Ishikawa (cell line): ENCODE measurements around the gene TCEAL1.

ENCODE experiments used
- CEBPB ChIP-seq: IDR thresholded peaks from 2 replicates; pipeline ENCODE4 v1.6.1; 2012
- CREB1 ChIP-seq: IDR thresholded peaks from 2 replicates; pipeline ENCODE4 v1.6.1; 2012; ENCODE audit warnings: low read depth
- EGR1 ChIP-seq: IDR thresholded peaks from 2 replicates; pipeline ENCODE4 v1.6.1; 2012
- EP300 ChIP-seq: IDR thresholded peaks from 2 replicates; pipeline ENCODE4 v1.6.1; 2012; ENCODE audit warnings: borderline replicate concordance
- FOXM1 ChIP-seq: IDR thresholded peaks from 2 replicates; pipeline ENCODE4 v1.6.1; 2012; ENCODE audit warnings: low read depth, borderline replicate concordance
- NFIC ChIP-seq: IDR thresholded peaks from 2 replicates; pipeline ENCODE4 v1.6.1; 2012
- RAD21 ChIP-seq: IDR thresholded peaks from 2 replicates; pipeline ENCODE4 v1.6.1; 2012; ENCODE audit warnings: low read depth
- TAF1 ChIP-seq: IDR thresholded peaks from 2 replicates; pipeline ENCODE4 v1.6.1; 2012; ENCODE audit warnings: low read depth, mild to moderate bottlenecking
- TCF12 ChIP-seq: IDR thresholded peaks from 2 replicates; pipeline ENCODE4 v1.6.1; 2012; ENCODE audit warnings: low read depth
- TEAD4 ChIP-seq: IDR thresholded peaks from 2 replicates; pipeline ENCODE4 v1.6.1; 2012
- YY1 ChIP-seq: IDR thresholded peaks from 2 replicates; pipeline ENCODE4 v1.6.1; 2012; ENCODE audit warnings: low read depth
- ZBTB7A ChIP-seq: IDR thresholded peaks from 2 replicates; pipeline ENCODE4 v1.6.1; 2012; ENCODE audit warnings: low read depth
- TF ChIP-seq, protein P1 (sequence below): IDR thresholded peaks from 2 replicates; pipeline ENCODE4 v1.6.1; 2012
- TF ChIP-seq, protein P2 (sequence below): IDR thresholded peaks from 2 replicates; pipeline ENCODE4 v1.6.1; 2012; ENCODE audit warnings: low read depth, mild to moderate bottlenecking
- TF ChIP-seq, protein P3 (sequence below): IDR thresholded peaks from 2 replicates; pipeline ENCODE4 v1.6.1; 2012

Gene TCEAL1

DNA sequence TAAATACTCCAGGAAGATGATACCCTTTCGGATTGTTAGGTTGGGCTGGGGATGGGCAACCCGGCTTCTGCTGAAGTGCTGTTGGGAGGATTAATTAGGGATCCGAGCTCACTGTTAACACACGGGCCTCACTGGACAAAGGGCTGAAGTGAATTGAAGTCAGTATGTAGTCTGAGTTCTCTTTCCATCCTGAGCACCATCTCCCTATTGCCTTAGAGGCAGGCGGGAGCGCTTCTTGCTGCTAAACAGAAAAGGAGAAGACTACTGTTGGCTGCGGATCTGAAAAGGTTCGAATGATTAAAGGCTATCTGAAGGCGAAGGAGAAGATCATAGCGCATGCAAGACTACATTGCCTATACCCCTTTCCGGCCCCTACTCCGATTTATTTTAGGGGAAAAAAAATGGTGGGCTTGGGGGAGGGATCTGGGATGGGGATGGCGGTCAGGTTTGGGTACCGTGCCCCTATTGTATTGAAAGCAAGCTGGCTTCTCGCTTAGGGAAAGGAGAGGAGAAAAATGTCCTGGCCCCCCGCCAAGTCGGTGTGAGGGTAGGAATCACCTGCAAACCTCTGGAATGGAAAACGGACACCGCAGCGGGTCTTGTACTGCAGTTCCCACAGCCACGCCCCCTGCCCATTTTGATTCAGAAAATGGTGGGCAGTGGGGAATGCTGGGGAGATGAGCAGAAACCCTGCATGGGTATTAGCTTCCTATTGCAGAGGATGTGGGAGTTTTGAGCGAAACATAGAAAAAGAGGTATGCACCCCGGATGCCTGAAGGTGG is 35.4 kb downstream of the TCEAL1 start:
- TF ChIP-seq FOXM1 (no peak), ZBTB7A (no peak), TAF1 (no peak), RAD21 (no peak), CEBPB (no peak), EP300 (no peak), TCF12 (no peak), TEAD4 (no peak), NFIC (no peak), CREB1 (no peak), EGR1 (no peak)
- TF ChIP-seq, protein P1, sequence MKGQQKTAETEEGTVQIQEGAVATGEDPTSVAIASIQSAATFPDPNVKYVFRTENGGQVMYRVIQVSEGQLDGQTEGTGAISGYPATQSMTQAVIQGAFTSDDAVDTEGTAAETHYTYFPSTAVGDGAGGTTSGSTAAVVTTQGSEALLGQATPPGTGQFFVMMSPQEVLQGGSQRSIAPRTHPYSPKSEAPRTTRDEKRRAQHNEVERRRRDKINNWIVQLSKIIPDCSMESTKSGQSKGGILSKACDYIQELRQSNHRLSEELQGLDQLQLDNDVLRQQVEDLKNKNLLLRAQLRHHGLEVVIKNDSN: no peak
- TF ChIP-seq, protein P2, sequence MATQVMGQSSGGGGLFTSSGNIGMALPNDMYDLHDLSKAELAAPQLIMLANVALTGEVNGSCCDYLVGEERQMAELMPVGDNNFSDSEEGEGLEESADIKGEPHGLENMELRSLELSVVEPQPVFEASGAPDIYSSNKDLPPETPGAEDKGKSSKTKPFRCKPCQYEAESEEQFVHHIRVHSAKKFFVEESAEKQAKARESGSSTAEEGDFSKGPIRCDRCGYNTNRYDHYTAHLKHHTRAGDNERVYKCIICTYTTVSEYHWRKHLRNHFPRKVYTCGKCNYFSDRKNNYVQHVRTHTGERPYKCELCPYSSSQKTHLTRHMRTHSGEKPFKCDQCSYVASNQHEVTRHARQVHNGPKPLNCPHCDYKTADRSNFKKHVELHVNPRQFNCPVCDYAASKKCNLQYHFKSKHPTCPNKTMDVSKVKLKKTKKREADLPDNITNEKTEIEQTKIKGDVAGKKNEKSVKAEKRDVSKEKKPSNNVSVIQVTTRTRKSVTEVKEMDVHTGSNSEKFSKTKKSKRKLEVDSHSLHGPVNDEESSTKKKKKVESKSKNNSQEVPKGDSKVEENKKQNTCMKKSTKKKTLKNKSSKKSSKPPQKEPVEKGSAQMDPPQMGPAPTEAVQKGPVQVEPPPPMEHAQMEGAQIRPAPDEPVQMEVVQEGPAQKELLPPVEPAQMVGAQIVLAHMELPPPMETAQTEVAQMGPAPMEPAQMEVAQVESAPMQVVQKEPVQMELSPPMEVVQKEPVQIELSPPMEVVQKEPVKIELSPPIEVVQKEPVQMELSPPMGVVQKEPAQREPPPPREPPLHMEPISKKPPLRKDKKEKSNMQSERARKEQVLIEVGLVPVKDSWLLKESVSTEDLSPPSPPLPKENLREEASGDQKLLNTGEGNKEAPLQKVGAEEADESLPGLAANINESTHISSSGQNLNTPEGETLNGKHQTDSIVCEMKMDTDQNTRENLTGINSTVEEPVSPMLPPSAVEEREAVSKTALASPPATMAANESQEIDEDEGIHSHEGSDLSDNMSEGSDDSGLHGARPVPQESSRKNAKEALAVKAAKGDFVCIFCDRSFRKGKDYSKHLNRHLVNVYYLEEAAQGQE: no peak
- TF ChIP-seq, protein P3, sequence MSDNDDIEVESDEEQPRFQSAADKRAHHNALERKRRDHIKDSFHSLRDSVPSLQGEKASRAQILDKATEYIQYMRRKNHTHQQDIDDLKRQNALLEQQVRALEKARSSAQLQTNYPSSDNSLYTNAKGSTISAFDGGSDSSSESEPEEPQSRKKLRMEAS: no peak

DNA sequence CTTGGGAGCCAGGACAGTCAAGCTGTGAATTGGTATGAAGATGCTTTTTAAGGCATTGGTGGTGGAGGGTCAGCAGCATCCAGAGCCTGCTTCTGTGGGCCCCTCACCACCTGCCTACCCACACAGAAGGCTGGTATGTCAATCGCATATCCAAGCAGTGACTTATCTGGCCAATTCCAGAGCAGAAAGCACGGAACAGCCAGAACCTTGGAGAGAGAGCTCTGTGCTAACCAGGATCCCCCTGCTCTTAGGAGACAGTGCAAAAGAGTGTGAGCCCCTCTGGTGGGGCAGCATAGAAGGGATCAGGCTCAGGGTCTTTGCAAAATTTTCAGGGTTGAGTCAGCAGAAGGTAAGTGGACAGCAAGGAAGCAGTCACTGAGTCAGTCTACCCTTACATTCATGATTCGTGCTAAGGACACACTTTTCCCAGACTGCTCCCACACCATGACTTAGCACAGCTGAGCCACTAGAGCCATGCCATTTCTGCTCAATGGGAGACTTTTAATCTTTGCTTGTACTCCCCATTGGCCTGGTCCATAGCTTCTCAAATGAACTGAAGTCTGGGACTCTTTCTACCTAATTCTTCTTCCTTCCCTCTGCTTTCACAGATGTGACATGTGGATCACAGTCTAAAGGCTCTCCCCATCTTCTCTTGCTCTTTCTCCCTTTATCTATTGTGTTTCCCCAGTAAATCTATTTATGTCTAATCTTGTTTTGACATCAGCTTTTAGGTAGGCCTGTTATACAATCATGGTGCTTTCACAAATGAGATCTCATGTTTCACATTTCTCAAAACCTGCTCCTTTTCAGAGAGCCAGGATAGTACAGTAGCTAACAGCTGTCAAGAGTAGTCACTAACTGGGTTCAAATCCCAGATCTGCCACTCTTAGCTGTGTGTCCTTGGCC is 37.7 kb downstream of the TCEAL1 start:
- no peak for TF ChIP-seq RAD21
- no peak for TF ChIP-seq YY1
- TF ChIP-seq TAF1: no peak
- TF ChIP-seq, protein P1: no peak
- TF ChIP-seq NFIC: no peak
- no peak for TF ChIP-seq FOXM1
- no peak for TF ChIP-seq EGR1
- TF ChIP-seq, protein P2: no peak
- no peak for TF ChIP-seq ZBTB7A
- TF ChIP-seq CREB1: no peak
- TF ChIP-seq, protein P3: no peak

DNA sequence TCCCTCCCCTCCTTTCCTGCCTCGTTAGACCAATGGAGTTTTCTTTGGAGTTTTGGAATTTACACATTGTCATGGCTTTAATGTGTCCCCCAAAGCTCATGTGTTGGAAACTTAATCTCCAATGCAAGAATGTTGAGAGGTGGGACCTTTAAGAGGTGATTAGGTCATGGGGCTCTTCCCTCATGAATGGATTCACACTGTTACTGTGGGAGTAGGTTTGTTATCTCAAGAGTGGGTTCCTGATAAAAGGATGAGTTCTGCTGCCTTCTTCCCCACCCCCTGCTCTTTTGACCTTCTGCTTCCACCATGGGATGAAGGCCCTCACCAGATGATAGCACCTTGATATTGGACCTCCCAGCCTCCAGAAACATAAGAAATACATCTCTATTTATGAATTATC is 41.0 kb downstream of the TCEAL1 start:
- no peak for TF ChIP-seq RAD21
- TF ChIP-seq, protein P1: no peak

DNA sequence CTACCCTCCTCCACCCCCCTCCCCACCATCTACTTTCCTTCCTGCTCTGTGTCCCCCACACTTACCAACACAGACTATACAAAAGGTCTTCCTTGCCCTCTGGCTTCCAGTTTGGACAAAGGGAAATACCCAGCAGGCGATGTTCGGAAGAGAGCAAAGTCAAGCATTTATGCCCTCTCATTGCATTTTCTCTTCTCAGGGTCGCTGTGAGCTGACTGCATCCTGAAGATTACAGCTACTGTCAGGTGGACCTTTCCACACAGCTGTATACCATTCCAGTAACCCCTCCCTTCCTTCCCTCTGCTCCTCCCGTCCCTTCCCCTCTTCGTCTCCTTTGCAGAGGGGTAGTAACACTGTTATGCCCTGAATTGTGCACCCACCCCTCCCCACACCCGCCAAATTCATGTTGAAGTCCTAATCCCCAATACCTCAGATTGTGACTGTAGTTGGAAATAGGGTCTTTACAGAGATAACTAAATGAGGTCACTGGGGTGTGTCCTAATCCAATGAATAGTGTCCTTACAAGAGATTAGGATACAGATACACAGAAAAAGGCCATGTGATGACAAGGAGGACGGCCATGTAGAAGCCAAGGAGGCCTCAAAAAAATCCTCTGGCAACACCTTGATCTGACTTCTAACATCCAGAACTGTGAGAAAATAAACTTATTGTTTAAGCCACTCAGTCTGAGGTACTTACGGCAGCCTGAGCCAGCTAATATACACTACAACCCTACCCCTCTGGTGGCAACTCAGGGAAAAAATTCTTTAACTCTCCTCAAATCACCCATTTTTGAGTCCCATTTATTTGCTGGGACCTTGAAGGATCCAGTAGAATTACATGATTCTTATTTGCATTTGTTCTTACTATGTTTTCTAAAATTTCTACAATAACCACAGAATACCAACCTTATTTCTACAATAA is 46.0 kb downstream of the TCEAL1 start:
- TF ChIP-seq YY1 (no peak), TCF12 (no peak)

DNA sequence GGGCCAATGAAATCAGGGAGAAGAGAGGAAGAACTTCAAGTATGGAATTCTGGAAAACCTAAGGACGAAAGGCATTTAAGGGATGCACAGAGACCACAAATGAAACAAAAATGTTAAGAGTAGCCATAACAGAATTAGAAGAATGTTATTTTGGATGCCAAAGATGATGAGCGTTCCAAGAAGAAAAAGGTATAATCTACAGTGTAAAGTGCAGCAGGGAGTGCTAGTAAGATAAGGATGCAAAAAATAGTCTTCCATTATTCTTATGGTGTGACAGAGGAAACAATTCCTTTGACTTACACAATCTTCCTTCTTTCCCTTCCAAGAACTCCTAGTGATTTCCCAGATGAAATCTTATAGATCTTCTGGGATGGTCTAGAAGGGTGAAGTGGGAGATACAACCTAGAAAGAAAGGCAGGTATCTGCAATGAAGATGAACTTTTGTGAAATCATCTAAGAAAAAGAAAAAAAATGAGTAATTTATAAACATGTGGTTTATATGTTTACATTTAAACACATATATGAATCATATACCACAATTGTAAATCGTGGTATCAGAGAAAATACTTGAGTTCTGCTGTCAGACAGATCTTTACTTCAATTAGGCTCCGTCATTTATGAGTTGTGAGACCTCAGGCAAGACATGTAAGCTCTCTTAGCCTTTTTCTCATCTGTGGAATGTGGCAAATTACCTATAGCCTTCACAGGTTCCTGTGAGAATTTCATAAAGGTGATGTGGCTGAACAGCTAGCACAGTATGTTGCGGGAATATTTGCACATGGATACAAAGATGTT is 49.6 kb downstream of the TCEAL1 start:
- TF ChIP-seq EP300 (no peak), EGR1 (no peak), RAD21 (no peak), CREB1 (no peak), CEBPB (no peak), TCF12 (no peak), FOXM1 (no peak), YY1 (no peak), ZBTB7A (no peak), NFIC (no peak), TAF1 (no peak), TEAD4 (no peak)
- TF ChIP-seq, protein P3: no peak
- TF ChIP-seq, protein P2: no peak
- TF ChIP-seq, protein P1: no peak
